Kidney (tissue), 14 donors: ENCODE measurements around the gene CHRNE. TPM values are rescaled to one million over a fixed set of nuclear protein-coding genes. Genes with fewer than 3 reads are reported as not detected.

ENCODE experiments used
- DNase-seq, 5 donors: peaks; one replicate each; pipeline ENCODE4 v3.0.0-alpha.2; 2013 to 2020
- FAIRE-seq: peaks from 2 replicates; lab custom pipeline; 2012; peaks lifted over from hg19 to GRCh38; lab: Jason Lieb, UNC
- H3K27ac ChIP-seq, 2 donors: one replicate each; pipeline ENCODE4 v1.7.0; 2013; ENCODE audit warnings: low read depth in 2 of 2, low read length in 2 of 2, inconsistent platforms in 1 of 2
- H3K27me3 ChIP-seq: one replicate; pipeline ENCODE4 v1.7.1; 2013; ENCODE audit warnings: low read length, inconsistent platforms; ENCODE audit not compliant: control insufficient read depth, insufficient read depth
- H3K36me3 ChIP-seq, 3 donors: one replicate each; pipeline versions ENCODE4 v1.7.0 to v1.7.1; 2013; ENCODE audit warnings: low read length in 3 of 3, control low read depth in 1 of 3, inconsistent platforms in 1 of 3; ENCODE audit not compliant: insufficient read depth in 3 of 3, control insufficient read depth in 2 of 3
- H3K4me1 ChIP-seq, 3 donors: one replicate each; pipeline versions ENCODE4 v1.7.0 to v1.7.1; 2013; ENCODE audit warnings: low read length in 3 of 3, inconsistent platforms in 1 of 3, low read depth in 1 of 3; ENCODE audit not compliant: control insufficient read depth in 2 of 3, insufficient read depth in 2 of 3
- H3K4me3 ChIP-seq, 3 donors: one replicate each; pipeline versions ENCODE4 v1.7.0 to v1.8.1; 2013; ENCODE audit warnings: low read length in 3 of 3, control low read depth in 1 of 3, inconsistent platforms in 1 of 3
- H3K9ac ChIP-seq, 3 donors: one replicate each; pipeline versions ENCODE4 v1.7.0 to v1.7.1; 2013; ENCODE audit warnings: low read length in 3 of 3, control low read depth in 1 of 3, inconsistent platforms in 1 of 3
- H3K9me3 ChIP-seq, 3 donors: one replicate each; pipeline versions ENCODE4 v1.7.0 to v1.7.1; 2013; ENCODE audit warnings: low read length in 3 of 3, control low read depth in 1 of 3, inconsistent platforms in 1 of 3; ENCODE audit not compliant: control insufficient read depth in 2 of 3, insufficient read depth in 1 of 3
- CTCF ChIP-seq: IDR thresholded peaks from 3 replicates; pipeline ENCODE4 v1.5.1; 2012; ENCODE audit warnings: mild to moderate bottlenecking, moderate library complexity, borderline replicate concordance; ENCODE audit not compliant: insufficient read depth; ENCODE audit errors: extremely low read depth
- intact Hi-C: fragments of 100-400 bp; cut with DNase I; formaldehyde crosslinking; loops from one replicate; pipeline ENCODE4 v1.11.1; 2022
- polyA plus RNA-seq: library from polyadenylated mRNA; stranded (reverse); fragments of 350-450 nt; fragmentation: Illumina TruSeq; extraction: RNeasy Lipid Tissue Mini Kit (QIAGEN cat#74804); gene quantifications from one replicate; pipeline ENCODE4 v1.2.3, GENCODE V29; 2014; ENCODE audit warnings: low read depth, low replicate concordance; ENCODE audit not compliant: insufficient read depth
- total RNA-seq: library from RNA; stranded (reverse); fragmentation: NEBNext Ultra II Directional; extraction: Animal tissue kit (Norgen Biotek cat#: 25700); gene quantifications from one replicate; pipeline ENCODE4 v1.2.1, GENCODE V29; 2021
- donor health status: control.
- donor health status: control.
- donor health status: control.
- donor health status: control.
- donor health status: control.
- donor health status: DM: yes; HTN: yes; CAD: no.
- donor health status: Normal renal cell carcinoma (clear cell type).

CHRNE gene
- total and polyA plus RNA-seq, 2 donors from 2014 or later = 0.82 to 1.3 TPM

- no peak for FAIRE-seq
- Histone ChIP-seq H3K27ac (no peak overlapping the region), H3K4me1 (peaks cover 0 to 23% (median 21%) of the 10 kb centered on the region in 3 donors)
Measured at GRCh38 chr17:4850246-4850645, 52.7 kb downstream of the CHRNE start.

GRCh38 chr17:4849011-4849536 lies 53.8 kb downstream of the CHRNE start:
- H3K27ac ChIP-seq = no peak overlapping the region
- FAIRE-seq (no peak), DNase-seq (peak in 1 of 5 donors; percentile 48)
- TF ChIP-seq CTCF = no peak
- peaks cover 0 to 2% (median 0%) of the 10 kb centered on the region in 3 donors for H3K36me3 ChIP-seq
- H3K9ac ChIP-seq = no peak overlapping the region
- H3K9me3 ChIP-seq = no peaks in the 10 kb centered on the region
- intact Hi-C loops = no loop called here
- H3K4me3 ChIP-seq = no peak overlapping the region
- H3K4me1 ChIP-seq = peaks cover 0 to 23% (median 21%) of the 10 kb centered on the region in 3 donors
- no peaks in the 10 kb centered on the region for H3K27me3 ChIP-seq

More at GRCh38 chr17:4850246-4850645, 52.7 kb downstream of the CHRNE start:
- H3K27me3 ChIP-seq = no peaks in the 10 kb centered on the region
- TF ChIP-seq CTCF = no peak
- DNase-seq = peak in 1 of 5 donors; percentile 66
- H3K4me3 ChIP-seq = no peak overlapping the region
- H3K36me3 ChIP-seq = peaks cover 0 to 2% (median 0%) of the 10 kb centered on the region in 3 donors
- intact Hi-C loops = no loop called here
- H3K9ac ChIP-seq = no peak overlapping the region
- H3K9me3 ChIP-seq = no peaks in the 10 kb centered on the region

Other genes starting within 250 kb of the CHRNE start
- 49.0 TPM for gene PELP1, start 199.0 kb downstream of the CHRNE start, total RNA-seq
- 20.9 TPM for gene PELP1, start 199.0 kb downstream of the CHRNE start, polyA plus RNA-seq
- 63.1 TPM for gene ARRB2, start 192.5 kb downstream of the CHRNE start, total RNA-seq
- 32.8 TPM for gene ARRB2, start 192.5 kb downstream of the CHRNE start, polyA plus RNA-seq
- gene MED11, start 171.7 kb downstream of the CHRNE start, total RNA-seq = 19.0 TPM
- gene MED11, start 171.7 kb downstream of the CHRNE start, polyA plus RNA-seq = 58.4 TPM
- gene ZMYND15, start 163.3 kb downstream of the CHRNE start, total RNA-seq = 5.1 TPM
- 1.3 TPM for gene ZMYND15, start 163.3 kb downstream of the CHRNE start, polyA plus RNA-seq
- gene CXCL16, start 163.2 kb downstream of the CHRNE start, total RNA-seq = 83.0 TPM
- 22.5 TPM for gene CXCL16, start 163.2 kb downstream of the CHRNE start, polyA plus RNA-seq
- 0.88 TPM for gene TM4SF5, start 131.2 kb downstream of the CHRNE start, total RNA-seq
- gene TM4SF5, start 131.2 kb downstream of the CHRNE start, polyA plus RNA-seq = 31.3 TPM
- gene VMO1, start 116.7 kb downstream of the CHRNE start, total RNA-seq = 3.0 TPM
- gene VMO1, start 116.7 kb downstream of the CHRNE start, polyA plus RNA-seq = 2.5 TPM
- gene GLTPD2, start 114.1 kb downstream of the CHRNE start, total RNA-seq = 0.35 TPM
- 12.5 TPM for gene GLTPD2, start 114.1 kb downstream of the CHRNE start, polyA plus RNA-seq
- 103 TPM for gene PSMB6, start 106.9 kb downstream of the CHRNE start, total RNA-seq
- gene PSMB6, start 106.9 kb downstream of the CHRNE start, polyA plus RNA-seq = 317 TPM
- 45.4 TPM for gene PLD2, start 95.9 kb downstream of the CHRNE start, total RNA-seq
- gene PLD2, start 95.9 kb downstream of the CHRNE start, polyA plus RNA-seq = 9.2 TPM
- 118 TPM for gene MINK1, start 69.8 kb downstream of the CHRNE start, total RNA-seq
- 21.2 TPM for gene MINK1, start 69.8 kb downstream of the CHRNE start, polyA plus RNA-seq
- gene C17orf107, start 3.6 kb downstream of the CHRNE start, total RNA-seq = 4.4 TPM
- gene C17orf107, start 3.6 kb downstream of the CHRNE start, polyA plus RNA-seq = 2.5 TPM
- not detected for gene GP1BA, start 29.2 kb upstream of the CHRNE start, total RNA-seq
- gene GP1BA, start 29.2 kb upstream of the CHRNE start, polyA plus RNA-seq = not detected
- gene SLC25A11, start 36.9 kb upstream of the CHRNE start, total RNA-seq = 60.0 TPM
- gene SLC25A11, start 36.9 kb upstream of the CHRNE start, polyA plus RNA-seq = 173 TPM
- gene RNF167, start 37.2 kb upstream of the CHRNE start, total RNA-seq = 95.0 TPM
- gene RNF167, start 37.2 kb upstream of the CHRNE start, polyA plus RNA-seq = 188 TPM
- gene PFN1, start 45.4 kb upstream of the CHRNE start, total RNA-seq = 496 TPM
- gene PFN1, start 45.4 kb upstream of the CHRNE start, polyA plus RNA-seq = 614 TPM
- gene ENO3, start 48.0 kb upstream of the CHRNE start, total RNA-seq = 6.9 TPM
- 17.8 TPM for gene ENO3, start 48.0 kb upstream of the CHRNE start, polyA plus RNA-seq
- gene SPAG7, start 64.7 kb upstream of the CHRNE start, total RNA-seq = 73.6 TPM
- gene SPAG7, start 64.7 kb upstream of the CHRNE start, polyA plus RNA-seq = 157 TPM
- 47.1 TPM for gene CAMTA2, start 84.6 kb upstream of the CHRNE start, total RNA-seq
- 40.1 TPM for gene CAMTA2, start 84.6 kb upstream of the CHRNE start, polyA plus RNA-seq
- gene INCA1, start 94.4 kb upstream of the CHRNE start, total RNA-seq = 1.5 TPM
- gene INCA1, start 94.4 kb upstream of the CHRNE start, polyA plus RNA-seq = 1.6 TPM
- 168 TPM for gene KIF1C, start 94.9 kb upstream of the CHRNE start, total RNA-seq
- 69.6 TPM for gene KIF1C, start 94.9 kb upstream of the CHRNE start, polyA plus RNA-seq
- 0.19 TPM for gene SLC52A1, start 132.3 kb upstream of the CHRNE start, total RNA-seq
- gene SLC52A1, start 132.3 kb upstream of the CHRNE start, polyA plus RNA-seq = 0.90 TPM
- gene ZFP3, start 175.4 kb upstream of the CHRNE start, total RNA-seq = 10.0 TPM
- gene ZFP3, start 175.4 kb upstream of the CHRNE start, polyA plus RNA-seq = 3.4 TPM
- gene ZNF232, start 208.8 kb upstream of the CHRNE start, total RNA-seq = 8.0 TPM
- gene ZNF232, start 208.8 kb upstream of the CHRNE start, polyA plus RNA-seq = 6.9 TPM
- gene USP6, start 212.9 kb upstream of the CHRNE start, total RNA-seq = 0.19 TPM
- 0.06 TPM for gene USP6, start 212.9 kb upstream of the CHRNE start, polyA plus RNA-seq